Esophagus muscularis mucosa (tissue), 4 donors: Measurements from ENCODE around the gene CFB.

Experiments used
- EP300 ChIP-seq: sonication (generic); formaldehyde crosslinking; IDR thresholded peaks from one replicate; pipeline ENCODE4 v1.6.1; 2017; ENCODE audit warnings: antibody characterized with exemption
- POLR2A ChIP-seq: fragments of 450-650 bp; IDR thresholded peaks from one replicate; pipeline ENCODE4 v1.6.1; 2017; ENCODE audit warnings: antibody characterized with exemption, moderate library complexity, mild to moderate bottlenecking, low read depth
- TF ChIP-seq, protein P1 (sequence below), 3 experiments: fragments of 200-600 bp in 2 of 3; fragments of 450-650 bp in 1 of 3; sonication (generic) in 2 of 3; IDR thresholded peaks; one replicate each; pipeline ENCODE4 v1.5.1; 2017 to 2019; ENCODE audit warnings: antibody characterized with exemption in 3 of 3, mild to moderate bottlenecking in 2 of 3, moderate library complexity in 1 of 3

GRCh38 chr6:31972709-31973350 is 26.9 kb downstream of the CFB start:
- TF ChIP-seq, protein P1, sequence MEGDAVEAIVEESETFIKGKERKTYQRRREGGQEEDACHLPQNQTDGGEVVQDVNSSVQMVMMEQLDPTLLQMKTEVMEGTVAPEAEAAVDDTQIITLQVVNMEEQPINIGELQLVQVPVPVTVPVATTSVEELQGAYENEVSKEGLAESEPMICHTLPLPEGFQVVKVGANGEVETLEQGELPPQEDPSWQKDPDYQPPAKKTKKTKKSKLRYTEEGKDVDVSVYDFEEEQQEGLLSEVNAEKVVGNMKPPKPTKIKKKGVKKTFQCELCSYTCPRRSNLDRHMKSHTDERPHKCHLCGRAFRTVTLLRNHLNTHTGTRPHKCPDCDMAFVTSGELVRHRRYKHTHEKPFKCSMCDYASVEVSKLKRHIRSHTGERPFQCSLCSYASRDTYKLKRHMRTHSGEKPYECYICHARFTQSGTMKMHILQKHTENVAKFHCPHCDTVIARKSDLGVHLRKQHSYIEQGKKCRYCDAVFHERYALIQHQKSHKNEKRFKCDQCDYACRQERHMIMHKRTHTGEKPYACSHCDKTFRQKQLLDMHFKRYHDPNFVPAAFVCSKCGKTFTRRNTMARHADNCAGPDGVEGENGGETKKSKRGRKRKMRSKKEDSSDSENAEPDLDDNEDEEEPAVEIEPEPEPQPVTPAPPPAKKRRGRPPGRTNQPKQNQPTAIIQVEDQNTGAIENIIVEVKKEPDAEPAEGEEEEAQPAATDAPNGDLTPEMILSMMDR (IDR thresholded peaks at IDR 0.05): no peak
- no peak for TF ChIP-seq EP300
- no peak for TF ChIP-seq POLR2A
